Measurements from ENCODE around the gene FBXO28.

GRCh38 chr1:224081604-224082003 lies 32.3 kb upstream of the FBXO28 start:
- TF ChIP-seq CTCF (conservative IDR thresholded peaks at IDR 0.05 in 1 of 2, IDR thresholded peaks at IDR 0.05 in 1 of 2; ENCODE audit: low read depth in 1 of 2, low read length in 2 of 2) = no peak
- no peak for TF ChIP-seq EZH2 (IDR thresholded peaks at IDR 0.05; ENCODE audit: low read length, missing control alignments)
